Liver (tissue), 9 donors: ENCODE measurements around the gene NOL11. TPM values are rescaled to one million over a fixed set of nuclear protein-coding genes. Genes with fewer than 3 reads are reported as not detected.
A peak's percentile ranks its signal among the peaks of the same experiment; 100 is the strongest.

Source experiments
- DNase-seq: peaks from one replicate; pipeline ENCODE4 v3.0.0-alpha.2; 2017; ENCODE audit warnings: low spot score
- H3K27ac ChIP-seq, 2 donors: one replicate each; pipeline ENCODE4 v1.7.0; 2013; ENCODE audit warnings: inconsistent platforms in 2 of 2, low read length in 2 of 2, control low read depth in 1 of 2, low read depth in 1 of 2, mild to moderate bottlenecking in 1 of 2
- H3K27me3 ChIP-seq, 4 donors: one replicate each; pipeline versions ENCODE4 v1.6.1 to v1.7.0; 2013; ENCODE audit warnings: low read length in 3 of 4, inconsistent platforms in 1 of 4, mild to moderate bottlenecking in 1 of 4, moderate library complexity in 1 of 4; ENCODE audit not compliant: control insufficient read depth in 4 of 4, insufficient read depth in 4 of 4
- H3K36me3 ChIP-seq, 4 donors: one replicate each; pipeline versions ENCODE4 v1.6.1 to v1.7.0; 2013; ENCODE audit warnings: low read length in 3 of 4, mild to moderate bottlenecking in 3 of 4, low read depth in 1 of 4, moderate library complexity in 1 of 4; ENCODE audit not compliant: control insufficient read depth in 4 of 4, insufficient read depth in 3 of 4
- H3K4me1 ChIP-seq, 4 donors: one replicate each; pipeline versions ENCODE4 v1.6.1 to v1.7.0; 2013; ENCODE audit warnings: low read length in 3 of 4, mild to moderate bottlenecking in 3 of 4, moderate library complexity in 1 of 4; ENCODE audit not compliant: control insufficient read depth in 4 of 4, insufficient read depth in 4 of 4
- H3K4me3 ChIP-seq, 3 donors: one replicate each; pipeline versions ENCODE4 v1.6.1 to v1.7.0; 2013; ENCODE audit warnings: low read length in 3 of 3, control low read depth in 1 of 3, low read depth in 1 of 3, mild to moderate bottlenecking in 1 of 3
- H3K9ac ChIP-seq, 2 donors: one replicate each; pipeline ENCODE4 v1.7.0; 2013; ENCODE audit warnings: low read length in 2 of 2, mild to moderate bottlenecking in 2 of 2, moderate library complexity in 2 of 2, control low read depth in 1 of 2, low read depth in 1 of 2
- H3K9me3 ChIP-seq, 4 donors: one replicate each; pipeline versions ENCODE4 v1.6.1 to v1.7.0; 2013; ENCODE audit warnings: low read length in 3 of 4; ENCODE audit not compliant: control insufficient read depth in 4 of 4
- ATF3 ChIP-seq: IDR thresholded peaks from 2 replicates; pipeline ENCODE4 v1.6.1; 2016; ENCODE audit warnings: antibody characterized with exemption
- CTCF ChIP-seq: fragments of 150-350 bp; IDR thresholded peaks from 2 replicates; pipeline ENCODE4 v1.5.1; 2017; ENCODE audit warnings: improper control_type of control experiment, low read depth, low read length; ENCODE audit not compliant: missing input control
- EGR1 ChIP-seq, 2 donors: IDR thresholded peaks; 2 replicates each; pipeline ENCODE4 v1.6.1; 2016 to 2018; ENCODE audit warnings: antibody characterized with exemption in 2 of 2, low read depth in 2 of 2
- FOXA1 ChIP-seq: IDR thresholded peaks from 2 replicates; pipeline ENCODE4 v1.6.1; 2016; ENCODE audit warnings: antibody characterized with exemption
- FOXA2 ChIP-seq: IDR thresholded peaks from 2 replicates; pipeline ENCODE4 v1.6.1; 2016; ENCODE audit warnings: antibody characterized with exemption
- GABPA ChIP-seq, 2 donors: IDR thresholded peaks in 1 of 2; conservative IDR thresholded peaks in 1 of 2; 2 replicates each; pipeline ENCODE4 v1.6.1; 2016; ENCODE audit warnings: antibody characterized with exemption in 2 of 2, mild to moderate bottlenecking in 1 of 2, moderate library complexity in 1 of 2
- HNF4A ChIP-seq, 2 donors: conservative IDR thresholded peaks; 2 replicates each; pipeline ENCODE4 v1.6.1; 2016; ENCODE audit warnings: antibody characterized with exemption in 2 of 2, mild to moderate bottlenecking in 2 of 2
- HNF4G ChIP-seq: IDR thresholded peaks from 2 replicates; pipeline ENCODE4 v1.6.1; 2016; ENCODE audit warnings: antibody characterized with exemption
- JUND ChIP-seq, 2 donors: IDR thresholded peaks; 2 replicates each; pipeline ENCODE4 v1.6.1; 2016; ENCODE audit warnings: antibody characterized with exemption in 2 of 2
- MAX ChIP-seq: IDR thresholded peaks from 2 replicates; pipeline ENCODE4 v1.6.1; 2016; ENCODE audit warnings: antibody characterized with exemption
- NR2F2 ChIP-seq: IDR thresholded peaks from 2 replicates; pipeline ENCODE4 v1.6.1; 2016; ENCODE audit warnings: antibody characterized with exemption
- RAD21 ChIP-seq, 2 donors: IDR thresholded peaks; 2 replicates each; pipeline ENCODE4 v1.6.1; 2016; ENCODE audit warnings: antibody characterized with exemption in 2 of 2, mild to moderate bottlenecking in 2 of 2
- RXRA ChIP-seq, 2 donors: IDR thresholded peaks; 2 replicates each; pipeline ENCODE4 v1.6.1; 2017 to 2018; ENCODE audit warnings: antibody characterized with exemption in 2 of 2, mild to moderate bottlenecking in 1 of 2
- SP1 ChIP-seq: IDR thresholded peaks from 2 replicates; pipeline ENCODE4 v1.6.1; 2018; ENCODE audit warnings: antibody characterized with exemption, mild to moderate bottlenecking
- TAF1 ChIP-seq: conservative IDR thresholded peaks from 2 replicates; pipeline ENCODE4 v1.6.1; 2016; ENCODE audit warnings: antibody characterized with exemption, mild to moderate bottlenecking
- YY1 ChIP-seq: IDR thresholded peaks from 2 replicates; pipeline ENCODE4 v1.6.1; 2016; ENCODE audit warnings: antibody characterized with exemption, mild to moderate bottlenecking
- ZBTB33 ChIP-seq: IDR thresholded peaks from 2 replicates; pipeline ENCODE4 v1.6.1; 2016; ENCODE audit warnings: antibody characterized with exemption
- WGBS: extraction: QIAGEN DNeasy Blood & Tissue Kit; methylation state at CpG from one replicate; pipeline ENCODE4 v1.1.7; 2013; 5-methylcytosine and 5-hydroxymethylcytosine counted together
- polyA plus RNA-seq, 2 donors: library from polyadenylated mRNA; stranded (reverse) in 1 of 2; unstranded in 1 of 2; fragments of 200-250 nt in 1 of 2; fragments of >200 nt in 1 of 2; fragmentation: Nextera tagmentation in 1 of 2; extraction: Ambion mirVana in 1 of 2; gene quantifications; one replicate each; pipeline versions ENCODE4 v1.2.1 to v1.2.3, GENCODE V29; 2013 to 2015
- total RNA-seq, 2 donors: library from RNA; depleted of rRNA; stranded (reverse); fragments of >200 nt; gene quantifications; one replicate each; pipeline ENCODE4 v1.2.3, GENCODE V29; 2014
- TF ChIP-seq, protein P1 (sequence below): IDR thresholded peaks from 2 replicates; pipeline ENCODE4 v1.6.1; 2016; ENCODE audit warnings: antibody characterized with exemption, mild to moderate bottlenecking
- donor health status: healthy.
- donor health status: healthy.
- donor health status: healthy.
- donor health status: healthy.
- donor health status: healthy.

NOL11 gene
- total RNA-seq (10 to 100 TPM; 20.2 to 27.2 TPM), polyA plus RNA-seq (10 to 100 TPM; 11.8 to 21.1 TPM)

GRCh38 chr17:67717624-67718324, at the start of gene NOL11:
Gene NOL11, plus strand, starts transcription at chr17:67717936. Its CDS starts 12 bp downstream, at chr17:67717948.
- Histone ChIP-seq H3K36me3 (peaks cover 3 to 22% (median 18%) of the 10 kb centered on the region in 4 donors), H3K9me3 (no peaks in the 10 kb centered on the region), H3K9ac (peak within 1 kb of the TSS; percentile 93 to 96), H3K27me3 (no peaks in the 10 kb centered on the region), H3K4me3 (peak within 1 kb of the TSS; percentile 77 to 100 (median 95)), H3K27ac (peak within 1 kb of the TSS; percentile 85 to 91), H3K4me1 (peaks cover 8 to 21% (median 11%) of the 10 kb centered on the region in 4 donors)
- peak; percentile 99 for DNase-seq
- TF ChIP-seq, protein P1, sequence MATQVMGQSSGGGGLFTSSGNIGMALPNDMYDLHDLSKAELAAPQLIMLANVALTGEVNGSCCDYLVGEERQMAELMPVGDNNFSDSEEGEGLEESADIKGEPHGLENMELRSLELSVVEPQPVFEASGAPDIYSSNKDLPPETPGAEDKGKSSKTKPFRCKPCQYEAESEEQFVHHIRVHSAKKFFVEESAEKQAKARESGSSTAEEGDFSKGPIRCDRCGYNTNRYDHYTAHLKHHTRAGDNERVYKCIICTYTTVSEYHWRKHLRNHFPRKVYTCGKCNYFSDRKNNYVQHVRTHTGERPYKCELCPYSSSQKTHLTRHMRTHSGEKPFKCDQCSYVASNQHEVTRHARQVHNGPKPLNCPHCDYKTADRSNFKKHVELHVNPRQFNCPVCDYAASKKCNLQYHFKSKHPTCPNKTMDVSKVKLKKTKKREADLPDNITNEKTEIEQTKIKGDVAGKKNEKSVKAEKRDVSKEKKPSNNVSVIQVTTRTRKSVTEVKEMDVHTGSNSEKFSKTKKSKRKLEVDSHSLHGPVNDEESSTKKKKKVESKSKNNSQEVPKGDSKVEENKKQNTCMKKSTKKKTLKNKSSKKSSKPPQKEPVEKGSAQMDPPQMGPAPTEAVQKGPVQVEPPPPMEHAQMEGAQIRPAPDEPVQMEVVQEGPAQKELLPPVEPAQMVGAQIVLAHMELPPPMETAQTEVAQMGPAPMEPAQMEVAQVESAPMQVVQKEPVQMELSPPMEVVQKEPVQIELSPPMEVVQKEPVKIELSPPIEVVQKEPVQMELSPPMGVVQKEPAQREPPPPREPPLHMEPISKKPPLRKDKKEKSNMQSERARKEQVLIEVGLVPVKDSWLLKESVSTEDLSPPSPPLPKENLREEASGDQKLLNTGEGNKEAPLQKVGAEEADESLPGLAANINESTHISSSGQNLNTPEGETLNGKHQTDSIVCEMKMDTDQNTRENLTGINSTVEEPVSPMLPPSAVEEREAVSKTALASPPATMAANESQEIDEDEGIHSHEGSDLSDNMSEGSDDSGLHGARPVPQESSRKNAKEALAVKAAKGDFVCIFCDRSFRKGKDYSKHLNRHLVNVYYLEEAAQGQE = peak; percentile 92
- TF ChIP-seq NR2F2 (peak; percentile 25), ZBTB33 (peak; percentile 100), ATF3 (peak; percentile 72), MAX (peak; percentile 85), TAF1 (peak; percentile 91), FOXA2 (no peak), GABPA (IDR thresholded peaks at IDR 0.05 in 1 of 2, conservative IDR thresholded peaks at IDR 0.05 in 1 of 2) (peak; percentile 57 to 84), YY1 (peak; percentile 99), FOXA1 (peak; percentile 32), SP1 (peak; percentile 83), HNF4A (conservative IDR thresholded peaks at IDR 0.05) (peak in 1 of 2 donors; percentile 37), RAD21 (IDR thresholded peaks at IDR 0.05) (peak; percentile 79 to 87), RXRA (IDR thresholded peaks at IDR 0.05) (peak; percentile 45 to 48), JUND (IDR thresholded peaks at IDR 0.05) (peak; percentile 11 to 54), HNF4G (no peak), EGR1 (IDR thresholded peaks at IDR 0.05; ENCODE audit: low read depth in 2 of 2) (peak; percentile 92 to 98), CTCF (peak; percentile 98)
- WGBS = under 1% methylated on average over 49 of the region's 49 CpGs
